ENCODE data around the gene BAG1.

BAG1 gene

GRCh38 chr9:33246269-33246860 lies 18.1 kb downstream of the BAG1 start:
- no peak for TF ChIP-seq CTCF (IDR thresholded peaks at IDR 0.05; ENCODE audit: insufficient read depth, low read depth, low read length, missing control alignments)
- no peak for DNase-seq (ENCODE audit: low read depth)
- H3K4me3 ChIP-seq (ENCODE audit: low read length), result no peak overlapping the region

GRCh38 chr9:33245341-33245740 lies 19.2 kb downstream of the BAG1 start:
- no peak for DNase-seq (ENCODE audit: low read depth)
- no peak for TF ChIP-seq CTCF (IDR thresholded peaks at IDR 0.05; ENCODE audit: insufficient read depth, low read depth, low read length, missing control alignments)

GRCh38 chr9:33244137-33244784 lies 20.2 kb downstream of the BAG1 start:
- no peak overlapping the region for H3K4me3 ChIP-seq (ENCODE audit: low read length)
- TF ChIP-seq CTCF (IDR thresholded peaks at IDR 0.05; ENCODE audit: insufficient read depth, low read depth, low read length, missing control alignments), result no peak

More at GRCh38 chr9:33245341-33245740, 19.2 kb downstream of the BAG1 start:
- no peak overlapping the region for H3K4me3 ChIP-seq (ENCODE audit: low read length)

GRCh38 chr9:33242609-33243134 lies 21.8 kb downstream of the BAG1 start:
- DNase-seq (ENCODE audit: low read depth), result no peak
- TF ChIP-seq CTCF (IDR thresholded peaks at IDR 0.05; ENCODE audit: insufficient read depth, low read depth, low read length, missing control alignments), result no peak

More at GRCh38 chr9:33244137-33244784, 20.2 kb downstream of the BAG1 start:
- DNase-seq (ENCODE audit: low read depth), result no peak

GRCh38 chr9:33241298-33241697 lies 23.2 kb downstream of the BAG1 start:
- no peak for DNase-seq (ENCODE audit: low read depth)
- H3K4me3 ChIP-seq (ENCODE audit: low read length), result no peak overlapping the region
- no peak for TF ChIP-seq CTCF (IDR thresholded peaks at IDR 0.05; ENCODE audit: insufficient read depth, low read depth, low read length, missing control alignments)

More at GRCh38 chr9:33242609-33243134, 21.8 kb downstream of the BAG1 start:
- no peak overlapping the region for H3K4me3 ChIP-seq (ENCODE audit: low read length)

DNA sequence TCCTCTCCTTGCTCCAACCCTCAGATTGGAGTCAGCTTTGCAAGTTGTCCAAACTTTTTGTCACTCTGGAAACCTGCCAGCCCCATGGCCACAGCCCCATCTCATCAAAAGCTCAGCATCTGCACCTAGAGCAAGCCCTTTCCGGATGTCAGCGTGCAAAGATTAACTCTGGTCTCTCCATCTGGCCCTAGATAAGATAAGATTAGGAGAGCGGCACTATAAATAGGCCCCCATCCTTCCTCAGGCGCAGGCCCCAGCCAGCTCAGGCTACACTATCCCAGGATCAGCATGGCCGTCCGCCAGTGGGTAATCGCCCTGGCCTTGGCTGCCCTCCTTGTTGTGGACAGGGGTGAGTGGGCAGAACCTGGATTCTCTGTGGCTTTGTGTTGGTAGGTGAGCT lies 24.6 kb downstream of the BAG1 start, which contains the start of gene SPINK4:
SPINK4 (plus strand) TSS at position 247 of the 400 bp plus-strand sequence; CDS start at position 289, 42 bp downstream.
- TF ChIP-seq CTCF (IDR thresholded peaks at IDR 0.05; ENCODE audit: insufficient read depth, low read depth, low read length, missing control alignments), result no peak
- H3K4me3 ChIP-seq (ENCODE audit: low read length), result no peak within 1 kb of the TSS
- DNase-seq (ENCODE audit: low read depth), result no peak

Data from epithelial cell of esophagus (primary cell).